ENCODE data around the gene SLC35F3. TPM values are rescaled to one million over a fixed set of nuclear protein-coding genes. Genes with fewer than 3 reads are reported as not detected.

Gene SLC35F3
- polyA plus RNA-seq, 1 of the 3 experiments (the other 2 are of a cell fraction) = 0.87 TPM

DNA sequence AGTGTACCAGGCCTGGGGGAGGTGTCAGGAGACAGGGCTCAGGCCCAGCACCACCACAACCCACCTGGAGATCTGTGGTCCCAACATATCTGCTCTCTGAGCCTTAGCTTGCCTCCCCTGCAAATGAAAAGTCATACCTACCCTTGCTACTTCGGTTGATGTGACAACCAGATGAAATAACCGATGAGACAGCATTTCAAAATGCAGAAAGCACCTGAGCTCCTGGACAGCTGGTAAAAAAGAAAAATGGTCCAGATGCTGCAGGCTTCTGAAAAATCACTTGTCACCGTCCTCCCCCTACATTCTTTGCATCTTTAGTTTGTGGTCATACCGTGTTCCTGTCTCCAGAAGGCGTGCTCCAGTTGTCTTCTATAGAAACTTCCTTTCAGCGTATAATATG, 416.8 kb downstream of the SLC35F3 start:
- Histone ChIP-seq H3K9me2 (no peaks in the 10 kb centered on the region), H3K27ac (ENCODE audit: low read depth in 2 of 2, low read length in 1 of 2) (no peak overlapping the region), H3F3A (replicated peaks; ENCODE audit: insufficient read depth) (no peaks in the 10 kb centered on the region), H3K4me3 (ENCODE audit: low read depth in 2 of 2, low read length in 1 of 2) (no peak overlapping the region), H3K9ac (no peak overlapping the region), H3K4me1 (ENCODE audit: control insufficient read depth in 1 of 2, insufficient read depth in 2 of 2, low read depth in 1 of 2, low read length in 1 of 2) (peaks cover 0 to 7% of the 10 kb centered on the region in 2 experiments; a peak in 1 of 4 replicates), H3K36me3 (replicated peaks in 1 of 2; ENCODE audit: control insufficient read depth in 1 of 2, insufficient read depth in 2 of 2, low read length in 1 of 2) (no peaks in the 10 kb centered on the region), H4K20me1 (ENCODE audit: insufficient read depth) (no peaks in the 10 kb centered on the region), H2AFZ (ENCODE audit: low read depth) (no peak overlapping the region), H3K4me2 (no peak overlapping the region), H3K79me2 (ENCODE audit: insufficient read depth) (no peaks in the 10 kb centered on the region), H3K27me3 (ENCODE audit: insufficient read depth) (no peaks in the 10 kb centered on the region), H3K9me3 (no peaks in the 10 kb centered on the region)
- 89% methylated on average over 6 of the region's 6 CpGs for WGBS (ENCODE audit: low lambda C conversion rate)
- DNase-seq = no peak
- TF ChIP-seq RAD21 (IDR thresholded peaks at IDR 0.05; ENCODE audit: low read length) (no peak), MEF2A (IDR thresholded peaks at IDR 0.05; ENCODE audit: borderline replicate concordance, low read depth) (no peak), GABPA (IDR thresholded peaks at IDR 0.05; ENCODE audit: low read depth) (no peak), YY1 (IDR thresholded peaks at IDR 0.05; ENCODE audit: low read depth) (no peak), EZH2phosphoT487 (IDR thresholded peaks at IDR 0.05; ENCODE audit: borderline replicate concordance, low read depth) (no peak), JUND (IDR thresholded peaks at IDR 0.05) (no peak), EP300 (IDR thresholded peaks at IDR 0.05; ENCODE audit: borderline replicate concordance in 1 of 2, low read depth in 1 of 2, low read length in 1 of 2) (no peak), CHD2 (IDR thresholded peaks at IDR 0.05; ENCODE audit: low read length, partially characterized antibody) (no peak)
- TF ChIP-seq, protein P1, sequence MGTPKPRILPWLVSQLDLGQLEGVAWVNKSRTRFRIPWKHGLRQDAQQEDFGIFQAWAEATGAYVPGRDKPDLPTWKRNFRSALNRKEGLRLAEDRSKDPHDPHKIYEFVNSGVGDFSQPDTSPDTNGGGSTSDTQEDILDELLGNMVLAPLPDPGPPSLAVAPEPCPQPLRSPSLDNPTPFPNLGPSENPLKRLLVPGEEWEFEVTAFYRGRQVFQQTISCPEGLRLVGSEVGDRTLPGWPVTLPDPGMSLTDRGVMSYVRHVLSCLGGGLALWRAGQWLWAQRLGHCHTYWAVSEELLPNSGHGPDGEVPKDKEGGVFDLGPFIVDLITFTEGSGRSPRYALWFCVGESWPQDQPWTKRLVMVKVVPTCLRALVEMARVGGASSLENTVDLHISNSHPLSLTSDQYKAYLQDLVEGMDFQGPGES (IDR thresholded peaks at IDR 0.05; ENCODE audit: low read depth, low read length) = no peak
- ChIA-PET POLR2A (no interaction called here), CTCF (interaction anchor here (4.7 kb wide), 1 partner anchor 11 kb away, joined by 39 read pairs; no protein-coding TSS in a partner anchor)

DNA sequence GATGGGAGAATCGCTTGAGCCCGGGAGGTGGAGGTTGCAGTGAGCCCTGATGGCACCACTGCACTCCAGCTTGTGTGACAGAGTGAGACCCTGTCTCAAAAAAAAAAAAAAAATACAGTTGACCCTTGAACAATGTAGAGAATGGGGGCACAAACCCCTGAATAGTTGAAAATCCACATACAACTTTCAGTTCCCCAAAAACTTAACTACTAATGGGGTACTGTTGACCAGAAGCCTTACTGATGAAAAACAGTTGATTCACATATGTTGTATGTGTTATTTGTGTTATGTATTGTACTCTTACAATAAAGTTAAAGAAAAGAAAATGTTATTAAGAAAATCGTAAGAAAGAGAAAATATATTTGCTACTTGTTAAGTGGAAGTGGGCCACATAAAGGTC, 417.6 kb downstream of the SLC35F3 start:
- TF ChIP-seq MXI1 (IDR thresholded peaks at IDR 0.05; ENCODE audit: low read depth, low read length) (no peak), CHD2 (IDR thresholded peaks at IDR 0.05; ENCODE audit: low read length, partially characterized antibody) (no peak), FOXJ3 (CRISPR knock-in tag; IDR thresholded peaks at IDR 0.05) (no peak), ELF1 (IDR thresholded peaks at IDR 0.05) (no peak), TAF1 (IDR thresholded peaks at IDR 0.05; ENCODE audit: borderline replicate concordance, low read depth, low read length) (no peak)
- TF ChIP-seq, protein P2, sequence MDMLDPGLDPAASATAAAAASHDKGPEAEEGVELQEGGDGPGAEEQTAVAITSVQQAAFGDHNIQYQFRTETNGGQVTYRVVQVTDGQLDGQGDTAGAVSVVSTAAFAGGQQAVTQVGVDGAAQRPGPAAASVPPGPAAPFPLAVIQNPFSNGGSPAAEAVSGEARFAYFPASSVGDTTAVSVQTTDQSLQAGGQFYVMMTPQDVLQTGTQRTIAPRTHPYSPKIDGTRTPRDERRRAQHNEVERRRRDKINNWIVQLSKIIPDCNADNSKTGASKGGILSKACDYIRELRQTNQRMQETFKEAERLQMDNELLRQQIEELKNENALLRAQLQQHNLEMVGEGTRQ (IDR thresholded peaks at IDR 0.05; ENCODE audit: borderline replicate concordance, low read depth, low read length) = no peak
- Histone ChIP-seq H3K9me2 (no peaks in the 10 kb centered on the region), H3K27me3 (ENCODE audit: insufficient read depth) (no peaks in the 10 kb centered on the region), H3K79me2 (ENCODE audit: insufficient read depth) (no peaks in the 10 kb centered on the region), H3K9ac (no peak overlapping the region), H3K27ac (ENCODE audit: low read depth in 2 of 2, low read length in 1 of 2) (no peak overlapping the region), H3K9me3 (no peaks in the 10 kb centered on the region), H3K4me3 (ENCODE audit: low read depth in 2 of 2, low read length in 1 of 2) (no peak overlapping the region), H3K4me1 (ENCODE audit: control insufficient read depth in 1 of 2, insufficient read depth in 2 of 2, low read depth in 1 of 2, low read length in 1 of 2) (peaks cover 0 to 7% of the 10 kb centered on the region in 2 experiments; a peak in 1 of 4 replicates), H3F3A (replicated peaks; ENCODE audit: insufficient read depth) (no peaks in the 10 kb centered on the region), H3K36me3 (replicated peaks in 1 of 2; ENCODE audit: control insufficient read depth in 1 of 2, insufficient read depth in 2 of 2, low read length in 1 of 2) (no peaks in the 10 kb centered on the region), H3K4me2 (no peak overlapping the region), H2AFZ (ENCODE audit: low read depth) (no peak overlapping the region), H4K20me1 (ENCODE audit: insufficient read depth) (no peaks in the 10 kb centered on the region)
- POLR2A ChIA-PET = no interaction called here
- CTCF ChIA-PET = interaction anchor here (4.7 kb wide), 1 partner anchor 12 kb away, joined by 39 read pairs; no protein-coding TSS in a partner anchor
- no peak for DNase-seq
- 91% methylated on average over 3 of the region's 3 CpGs for WGBS (ENCODE audit: low lambda C conversion rate)

All from SK-N-SH (cell line).